Umbilical cord (tissue), 2 donors: ENCODE data around the gene CERK. TPM values are rescaled to one million over a fixed set of nuclear protein-coding genes. Genes with fewer than 3 reads are reported as not detected.

ENCODE experiments used
- DNase-seq: peaks from one replicate; pipeline ENCODE4 v3.0.0-alpha.2; 2015; ENCODE audit warnings: low spot score
- total RNA-seq: library from RNA; depleted of rRNA; stranded (reverse); fragments of >200 nt; gene quantifications from one replicate; pipeline ENCODE4 v1.2.3, GENCODE V29; 2014; ENCODE audit warnings: low replicate concordance; ENCODE audit not compliant: insufficient read depth

The CERK gene
- total RNA-seq, 1 donor from 2014 or later: 42.4 TPM

- no peak for DNase-seq
These were observed 74.5 kb downstream of the CERK start for GRCh38 chr22:46663436-46664100.

DNA sequence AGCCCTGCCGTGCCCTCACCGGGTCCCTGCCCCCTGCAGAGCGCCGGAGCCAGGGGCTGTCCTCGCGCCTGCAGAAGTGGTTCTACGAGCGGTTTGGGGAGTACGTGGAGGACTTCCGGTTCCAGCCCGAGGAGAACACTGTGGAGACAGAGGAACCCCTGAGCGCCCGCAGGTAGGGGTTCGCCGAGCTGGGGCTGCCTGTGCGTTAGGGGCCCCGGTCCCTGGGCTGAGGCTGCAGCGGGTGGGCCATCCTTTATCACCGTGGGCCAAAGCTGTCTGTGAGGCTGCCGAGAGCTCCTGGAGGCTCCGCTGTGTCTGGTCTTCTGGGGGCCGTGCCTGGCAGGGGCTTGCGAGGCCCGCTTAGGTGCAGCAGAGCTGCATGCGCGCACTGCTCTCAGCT lies 75.1 kb downstream of the CERK start:
- no peak for DNase-seq

- no peak for DNase-seq
These were observed 75.8 kb downstream of the CERK start for GRCh38 chr22:46662226-46662625.

DNA sequence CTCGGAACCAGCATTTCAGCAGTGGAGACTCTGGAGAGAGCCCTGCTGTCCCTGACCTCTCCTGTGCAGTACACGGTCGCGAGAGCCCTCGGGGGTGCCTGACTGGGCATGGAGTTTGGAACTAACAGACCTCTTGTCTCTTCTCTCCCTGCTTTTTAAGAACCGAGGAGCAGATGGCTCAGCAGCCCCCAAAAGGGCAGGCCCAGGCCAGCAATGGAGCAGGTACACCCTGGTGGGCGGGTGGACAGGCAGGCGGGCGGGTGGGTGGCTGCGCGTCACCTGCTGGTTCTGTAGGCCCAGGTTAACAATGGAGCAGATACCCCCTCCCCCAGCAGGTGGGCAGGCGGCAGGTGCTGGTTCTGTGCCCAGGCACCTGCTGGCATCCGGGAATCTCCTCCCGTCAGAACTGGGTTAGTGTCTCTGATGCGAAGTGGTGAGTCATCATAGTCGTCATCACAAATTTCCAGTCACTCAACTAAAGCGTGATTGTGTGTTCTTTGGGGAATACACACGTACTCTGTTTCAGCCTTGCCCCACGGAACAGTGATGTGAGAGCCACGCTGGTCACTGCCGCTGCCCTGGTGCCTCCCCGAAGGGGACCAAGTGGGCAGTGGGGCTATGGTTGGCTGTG lies 76.7 kb downstream of the CERK start:
- DNase-seq: peak; percentile 10

DNA sequence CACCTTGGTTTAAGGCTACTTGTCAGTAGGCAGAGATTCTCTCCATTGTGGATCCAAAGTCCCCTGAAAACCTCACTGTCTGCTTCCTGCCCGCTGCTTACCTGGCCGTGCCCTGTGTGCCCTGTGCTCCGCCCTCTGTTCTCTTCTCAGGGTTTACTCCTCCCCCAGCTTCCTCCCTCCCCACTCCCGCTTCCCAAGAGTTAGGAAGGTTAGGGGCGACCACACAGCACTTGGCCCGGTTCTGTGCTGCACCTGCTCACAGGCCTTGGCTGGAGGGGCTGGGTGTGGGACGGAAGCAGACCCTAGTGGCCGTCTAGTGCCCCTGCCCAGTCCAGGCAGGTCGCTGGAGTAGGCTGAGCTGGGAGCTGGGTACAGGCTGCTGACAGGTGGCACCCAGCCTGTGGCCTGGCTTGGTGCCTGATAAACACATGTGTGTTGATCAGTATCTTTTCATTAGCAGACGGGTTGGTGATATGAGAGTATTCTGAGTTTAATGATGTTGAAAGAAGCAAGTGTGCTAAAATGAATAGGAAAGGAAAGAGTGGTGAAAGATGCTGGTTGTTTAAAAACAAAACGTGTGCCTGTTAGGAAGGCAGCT lies 77.3 kb downstream of the CERK start:
- no peak for DNase-seq

DNA sequence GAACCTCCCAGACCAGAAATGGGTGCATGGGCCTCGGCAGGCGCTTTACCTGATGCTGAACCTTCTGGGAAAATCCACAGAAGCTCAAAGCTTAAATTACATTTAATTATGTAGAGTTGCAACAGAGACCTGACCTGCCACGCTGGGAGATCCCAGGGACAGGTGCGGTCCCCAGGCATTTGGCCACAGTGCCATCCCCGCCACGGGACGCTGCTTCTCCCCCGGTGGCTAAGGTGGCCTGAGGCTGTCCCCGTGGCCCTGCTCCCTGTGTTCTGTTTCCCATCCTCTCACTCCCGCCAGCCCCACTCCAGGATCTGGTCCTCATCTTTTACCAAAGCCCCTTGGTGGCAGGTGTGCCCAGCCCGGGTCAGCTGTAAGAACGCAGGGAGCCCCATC lies 78.3 kb downstream of the CERK start:
- DNase-seq: no peak

DNA sequence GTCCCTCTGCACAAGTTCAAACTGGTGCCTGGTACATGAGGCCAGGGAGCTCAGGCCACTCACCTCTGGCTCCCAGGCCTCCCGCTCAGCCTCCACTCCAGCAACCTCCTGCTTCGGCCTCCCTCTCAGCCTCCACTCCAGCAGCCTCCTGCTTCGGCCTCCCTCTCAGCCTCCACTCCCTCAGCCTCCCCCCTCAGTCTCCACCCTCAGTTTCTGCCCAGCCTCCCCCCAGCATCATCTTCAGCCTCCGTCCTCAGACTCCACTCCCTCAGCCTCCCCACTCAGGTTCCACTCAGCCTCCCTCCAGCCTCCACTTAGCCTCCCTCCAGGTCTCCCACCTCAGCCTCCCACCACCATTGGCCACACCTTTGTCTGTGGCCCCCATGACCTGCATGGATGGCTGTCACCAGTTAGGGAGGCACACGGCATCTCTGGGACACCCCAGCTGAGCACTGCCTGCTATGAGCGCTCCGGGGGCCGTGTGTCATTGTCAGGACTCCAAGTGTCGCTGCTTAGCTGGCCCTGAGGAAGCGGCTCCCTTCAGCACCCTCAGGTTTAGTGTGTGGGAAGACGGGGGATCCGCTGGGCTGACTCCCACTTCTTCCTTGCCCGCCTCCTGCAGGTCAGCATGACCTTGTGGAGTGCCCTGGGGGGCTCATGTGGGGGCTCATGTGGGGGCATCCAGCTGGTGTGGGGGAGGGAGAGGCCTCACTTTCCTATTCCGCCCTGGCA lies 78.8 kb downstream of the CERK start:
- DNase-seq: no peak

GRCh38 chr22:46657996-46658947 lies 79.8 kb downstream of the CERK start:
- DNase-seq: no peak

DNA sequence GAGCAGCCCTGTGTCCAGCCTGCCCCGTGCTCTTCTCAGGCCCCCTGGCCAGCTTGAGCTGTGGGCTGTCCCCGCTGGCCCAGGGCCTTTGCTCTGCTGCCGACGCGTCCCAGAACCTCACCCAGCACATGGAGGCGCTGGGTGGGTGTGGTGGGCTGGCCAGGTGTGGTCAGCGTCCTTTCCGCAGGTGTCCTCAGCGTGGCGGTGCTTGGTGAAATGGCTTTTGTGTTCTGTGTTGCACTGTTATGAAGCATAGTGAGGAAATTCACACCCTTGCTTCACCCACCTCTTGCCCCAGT lies 80.4 kb downstream of the CERK start:
- DNase-seq: no peak

DNA sequence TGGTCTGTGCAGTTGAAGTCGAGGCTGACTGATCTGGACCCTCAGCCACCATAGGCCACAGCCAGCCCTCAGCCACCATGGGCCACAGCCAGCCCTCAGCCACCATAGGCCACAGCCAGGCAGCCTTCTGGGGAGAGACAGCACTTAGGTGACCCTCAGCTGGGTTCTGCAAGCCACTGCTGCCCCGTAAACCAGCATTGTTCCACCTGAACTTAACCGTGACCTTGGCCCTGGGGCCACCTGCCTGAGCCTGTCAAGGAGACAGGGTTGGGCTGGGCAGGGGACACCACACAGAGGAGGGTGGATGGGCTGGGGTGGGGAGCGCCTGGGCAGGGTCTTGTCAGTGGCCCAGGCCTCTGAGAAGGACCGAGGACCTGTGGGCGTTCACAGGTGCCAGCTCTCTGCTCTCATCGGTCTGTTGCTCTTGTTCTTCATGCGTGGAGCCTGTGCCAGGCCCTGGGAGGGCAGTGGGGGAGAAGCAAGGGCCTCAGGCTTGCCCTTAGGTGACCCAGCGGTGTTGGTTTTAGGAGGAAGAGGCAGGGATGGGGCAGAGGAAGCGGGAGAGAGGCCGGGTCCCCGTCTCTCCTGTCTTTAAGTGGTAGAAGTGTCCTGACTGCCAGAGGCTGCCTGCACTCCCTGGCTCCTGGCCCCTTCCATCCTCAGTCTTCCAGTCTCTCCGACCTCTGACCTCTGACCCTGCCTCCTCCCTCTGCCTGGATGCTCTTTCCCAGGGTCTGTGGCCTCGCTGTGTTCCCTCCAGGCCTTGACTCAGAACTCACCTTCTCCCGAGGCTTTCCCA lies 81.0 kb downstream of the CERK start:
- no peak for DNase-seq

DNA sequence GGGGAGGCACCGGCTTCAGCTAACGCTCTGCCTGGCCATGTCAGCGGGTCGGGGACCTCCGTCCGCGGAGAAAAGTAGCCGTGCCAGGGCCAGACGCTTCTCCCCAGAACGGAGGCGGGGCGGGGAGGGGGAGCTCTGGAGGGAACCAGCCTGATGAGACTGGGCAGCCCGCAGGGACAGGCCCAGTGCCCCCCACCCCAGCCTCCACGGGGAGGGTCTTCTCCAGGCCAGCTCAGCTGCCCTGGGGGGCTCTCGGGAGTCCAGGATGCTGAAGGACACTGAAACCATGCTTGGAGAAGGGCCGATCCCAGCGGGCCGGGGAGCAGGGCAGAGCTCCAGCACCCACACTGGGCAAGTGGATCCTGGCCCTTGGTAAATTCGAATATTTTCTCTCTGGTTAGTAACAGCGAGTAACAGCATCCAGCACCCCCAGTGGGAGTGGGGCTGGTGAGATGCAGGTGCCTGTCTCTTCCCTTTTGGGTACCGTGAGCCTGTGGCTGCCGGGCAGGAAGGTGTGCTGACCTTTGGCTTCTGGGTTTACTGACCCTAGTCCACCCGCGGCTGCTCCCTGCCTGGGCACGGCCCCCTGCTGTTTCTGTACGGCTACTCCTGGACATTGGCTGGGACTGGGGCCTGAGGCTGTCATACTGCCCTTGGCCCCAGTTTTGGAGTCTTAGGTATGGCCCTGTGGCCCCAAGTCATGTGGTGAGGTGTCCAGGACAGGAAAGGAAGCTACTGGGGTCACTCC lies 82.0 kb downstream of the CERK start:
- DNase-seq: no peak

- DNase-seq: no peak
These were observed 83.0 kb downstream of the CERK start for GRCh38 chr22:46654927-46655595.

GRCh38 chr22:46654426-46654825 lies 83.6 kb downstream of the CERK start:
- no peak for DNase-seq

GRCh38 chr22:46653596-46653995 lies 84.5 kb downstream of the CERK start:
- DNase-seq: no peak

DNA sequence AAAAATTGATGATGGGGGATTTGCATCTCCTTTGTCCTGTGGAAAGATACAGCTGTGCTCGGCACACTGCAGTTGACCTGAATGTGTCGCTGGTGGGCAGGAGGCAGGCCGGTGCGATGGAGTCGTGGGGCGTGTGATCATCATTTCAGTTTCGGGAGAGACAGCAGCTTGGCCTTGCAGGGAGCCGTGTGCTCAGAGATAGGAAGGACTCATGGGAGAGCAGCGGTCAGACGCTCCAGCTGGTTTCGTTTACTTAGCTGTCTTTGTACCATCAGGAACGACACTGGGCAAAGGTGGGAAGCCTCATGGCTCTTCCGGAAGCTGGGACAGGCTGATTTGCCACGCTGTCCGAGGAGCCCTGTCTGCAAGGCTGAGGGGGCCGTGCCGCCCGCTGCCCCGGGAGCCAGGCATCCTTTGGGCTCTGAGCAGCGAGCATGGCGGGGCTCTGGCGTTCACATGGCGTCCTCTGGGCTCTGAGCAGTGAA lies 85.2 kb downstream of the CERK start:
- DNase-seq: no peak

GRCh38 chr22:46652081-46652846 lies 85.8 kb downstream of the CERK start:
- no peak for DNase-seq

DNA sequence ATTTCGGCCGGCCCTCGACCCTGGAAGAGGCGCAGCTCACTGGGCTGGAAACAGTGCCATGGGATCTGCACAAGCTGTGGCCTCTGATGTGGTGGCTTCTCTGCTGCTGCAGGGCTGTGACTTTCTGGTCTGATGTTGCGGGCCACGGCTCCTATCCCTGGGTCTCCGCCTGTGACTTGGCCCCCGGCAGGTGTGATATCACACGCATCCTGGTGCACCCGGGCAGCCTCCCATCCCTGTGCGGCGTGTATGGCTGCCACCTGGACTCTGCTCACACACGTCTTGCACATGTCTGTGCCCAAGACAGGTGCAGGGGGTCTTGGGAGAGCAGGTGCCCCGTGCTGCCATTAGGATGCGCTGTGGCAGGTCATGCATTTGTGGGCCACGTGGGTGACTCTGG lies 86.7 kb downstream of the CERK start:
- DNase-seq: no peak

- no peak for DNase-seq
These were observed 87.8 kb downstream of the CERK start for GRCh38 chr22:46650078-46650810.
